Activated naive CD4-positive, alpha-beta T cell treated with anti-CD3 and anti-CD28 coated beads, Interleukin-2, amount 10 ng/mL, durations not matched to agents 5 hours and 36 hours (primary cell): ENCODE results near the gene HPRT1. TPM values are rescaled to one million over a fixed set of nuclear protein-coding genes. Genes with fewer than 3 reads are reported as not detected.

Source experiments
- microRNA-seq: library from miRNA; unstranded; fragments of <30 nt; microRNA quantifications from one replicate; pipeline ENCODE4 v1.2.0, GENCODE V29; 2022; ENCODE audit warnings: borderline microRNAs expressed, borderline replicate concordance
- total RNA-seq, 2 experiments: library from RNA; stranded (reverse); gene quantifications; one replicate each; pipeline ENCODE4 v1.2.3, GENCODE V29; 2021

HPRT1 gene
- total RNA-seq = 10 to 100 TPM; 56.4 to 62.0 TPM

GRCh38 chrX:134460005-134460861, at the start of gene HPRT1:
HPRT1 (plus strand) TSS chrX:134460165; CDS start chrX:134460312, 147 bp downstream.

Small RNA genes within 50 kb of the gene (microRNA-seq; reads per million reads assigned to microRNA genes)
- gene MIR424 (328 reads per million, percentile 82 among the genes with 10 or more reads in this experiment), gene MIR450A1 (0.63 reads per million), gene MIR450A2 (not detected), gene MIR450B (not detected), gene MIR503 (133 reads per million, percentile 73 among the genes with 10 or more reads in this experiment), gene MIR542 (5.4 reads per million, percentile 30 among the genes with 10 or more reads in this experiment)

Other genes with a start within 250 kb of the HPRT1 start
- not detected for gene CCDC160, start 223.0 kb upstream of the HPRT1 start, total RNA-seq
- gene PHF6, start 86.9 kb upstream of the HPRT1 start, total RNA-seq = 10 to 100 TPM; 31.0 to 32.1 TPM
- not detected for gene PLAC1, start 198.3 kb downstream of the HPRT1 start, total RNA-seq